ENCODE data around the gene FAM131A. TPM values are rescaled to one million over a fixed set of nuclear protein-coding genes. Genes with fewer than 3 reads are reported as not detected.

The FAM131A gene
- total and polyA plus RNA-seq, 10 of the 15 experiments (the other 5 are each of a cell fraction or from before 2014, with no cell fraction given), result 0.31 to 4.5 (median 1.5) TPM

DNA sequence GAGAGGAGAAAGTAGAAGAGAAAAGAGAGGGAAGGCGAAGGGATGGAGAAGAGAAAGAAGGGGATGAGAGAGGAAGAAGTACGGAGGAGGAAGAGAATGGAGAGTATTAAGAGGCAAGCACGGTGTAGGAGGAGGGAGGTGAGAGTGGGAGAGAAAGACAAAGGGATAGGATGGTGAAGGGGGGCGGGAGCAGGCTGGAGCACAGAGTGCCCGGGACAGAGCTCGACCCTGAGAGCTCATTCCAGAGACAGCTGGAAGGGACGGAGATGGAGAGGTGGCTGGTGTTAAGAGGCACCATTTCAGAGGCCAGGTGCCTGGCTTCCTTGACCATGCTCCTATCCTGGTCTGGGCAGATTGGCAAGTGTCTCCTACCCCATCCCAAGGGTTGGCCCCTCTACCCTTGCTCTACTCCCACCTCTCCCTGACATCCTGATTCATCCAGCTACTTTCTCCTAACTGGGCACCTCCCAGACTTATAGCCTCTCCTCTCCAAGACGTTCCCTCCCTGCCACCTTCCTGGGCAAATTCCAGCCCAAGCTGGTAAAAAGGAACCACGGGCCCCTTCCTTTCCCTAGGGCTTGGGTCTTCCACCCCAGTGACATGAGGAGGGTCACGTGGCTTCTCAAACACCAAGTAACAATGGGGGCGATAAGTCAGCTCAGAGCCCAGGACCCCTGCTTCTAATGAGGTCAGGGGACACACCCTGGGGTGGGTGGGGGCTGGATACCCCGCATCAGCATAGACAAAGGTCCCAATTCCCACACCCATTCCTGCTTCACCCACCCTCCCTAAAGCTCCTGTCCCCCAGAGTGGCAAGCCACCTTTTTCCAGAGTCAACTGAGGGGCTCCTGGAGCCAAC, 22.9 kb downstream of the FAM131A start:
- CTCF ChIA-PET, result interaction anchor here (1.3 to 2.9 kb wide), 3 partner anchors 11 to 154 kb away, joined by 4 to 10 read pairs (median 5); no protein-coding TSS in a partner anchor
- Histone ChIP-seq H3K27me3 (replicated peaks in 1 of 2; ENCODE audit: control insufficient read depth in 2 of 2, insufficient read depth in 2 of 2, low read length in 1 of 2) (no peaks in the 10 kb centered on the region; a peak in 1 of 4 replicates), H3K36me3 (ENCODE audit: control insufficient read depth in 2 of 2, insufficient read depth in 2 of 2, low read length in 1 of 2) (no peaks in the 10 kb centered on the region), H3K79me2 (ENCODE audit: control insufficient read depth, insufficient read depth, low read length) (peaks cover 18% of the 10 kb centered on the region), H3K9ac (ENCODE audit: control insufficient read depth, insufficient read depth, low read length) (no peak overlapping the region), H3K4me2 (ENCODE audit: control insufficient read depth, insufficient read depth) (peak overlapping the region; percentile 93), H3K4me1 (ENCODE audit: control insufficient read depth, insufficient read depth, low read length) (peaks cover 10% of the 10 kb centered on the region), H3K4me3 (peak overlapping the region; percentile 67; the same call in 1 of the 2 replicates), H4K20me1 (ENCODE audit: control insufficient read depth, insufficient read depth) (no peaks in the 10 kb centered on the region), H3K9me3 (replicated peaks; ENCODE audit: control insufficient read depth, insufficient read depth, low read length) (no peaks in the 10 kb centered on the region), H2AFZ (ENCODE audit: control insufficient read depth, low read depth, low read length) (no peak overlapping the region), H3K27ac (ENCODE audit: control insufficient read depth, insufficient read depth) (no peak overlapping the region)
- POLR2A ChIA-PET, result interaction anchor here (0.6 kb wide), 1 partner anchor 181 kb away, joined by 4 read pairs; no protein-coding TSS in a partner anchor
- 54% methylated on average over 12 of the region's 12 CpGs for WGBS (ENCODE audit: insufficient coverage, insufficient replicate concordance, low lambda C conversion rate, missing lambda C conversion rate)
- no peak for ATAC-seq
- in situ Hi-C loops (cut with MboI), result no loop called here
- intact Hi-C loops (cut with micrococcal nuclease; ENCODE audit: unreplicated experiment), result loop anchor here (5.0 kb wide), 1 partner anchor 43 kb away; no protein-coding TSS in a partner anchor
- RAD21 ChIA-PET (ENCODE audit: unreplicated experiment), result no interaction called here
- TF ChIP-seq, protein P1, sequence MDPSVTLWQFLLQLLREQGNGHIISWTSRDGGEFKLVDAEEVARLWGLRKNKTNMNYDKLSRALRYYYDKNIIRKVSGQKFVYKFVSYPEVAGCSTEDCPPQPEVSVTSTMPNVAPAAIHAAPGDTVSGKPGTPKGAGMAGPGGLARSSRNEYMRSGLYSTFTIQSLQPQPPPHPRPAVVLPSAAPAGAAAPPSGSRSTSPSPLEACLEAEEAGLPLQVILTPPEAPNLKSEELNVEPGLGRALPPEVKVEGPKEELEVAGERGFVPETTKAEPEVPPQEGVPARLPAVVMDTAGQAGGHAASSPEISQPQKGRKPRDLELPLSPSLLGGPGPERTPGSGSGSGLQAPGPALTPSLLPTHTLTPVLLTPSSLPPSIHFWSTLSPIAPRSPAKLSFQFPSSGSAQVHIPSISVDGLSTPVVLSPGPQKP (IDR thresholded peaks at IDR 0.05; ENCODE audit: low read depth, low read length), result no peak
- TF ChIP-seq YY1 (IDR thresholded peaks at IDR 0.05; ENCODE audit: low read depth, low read length), result no peak
- TF ChIP-seq, protein P2, sequence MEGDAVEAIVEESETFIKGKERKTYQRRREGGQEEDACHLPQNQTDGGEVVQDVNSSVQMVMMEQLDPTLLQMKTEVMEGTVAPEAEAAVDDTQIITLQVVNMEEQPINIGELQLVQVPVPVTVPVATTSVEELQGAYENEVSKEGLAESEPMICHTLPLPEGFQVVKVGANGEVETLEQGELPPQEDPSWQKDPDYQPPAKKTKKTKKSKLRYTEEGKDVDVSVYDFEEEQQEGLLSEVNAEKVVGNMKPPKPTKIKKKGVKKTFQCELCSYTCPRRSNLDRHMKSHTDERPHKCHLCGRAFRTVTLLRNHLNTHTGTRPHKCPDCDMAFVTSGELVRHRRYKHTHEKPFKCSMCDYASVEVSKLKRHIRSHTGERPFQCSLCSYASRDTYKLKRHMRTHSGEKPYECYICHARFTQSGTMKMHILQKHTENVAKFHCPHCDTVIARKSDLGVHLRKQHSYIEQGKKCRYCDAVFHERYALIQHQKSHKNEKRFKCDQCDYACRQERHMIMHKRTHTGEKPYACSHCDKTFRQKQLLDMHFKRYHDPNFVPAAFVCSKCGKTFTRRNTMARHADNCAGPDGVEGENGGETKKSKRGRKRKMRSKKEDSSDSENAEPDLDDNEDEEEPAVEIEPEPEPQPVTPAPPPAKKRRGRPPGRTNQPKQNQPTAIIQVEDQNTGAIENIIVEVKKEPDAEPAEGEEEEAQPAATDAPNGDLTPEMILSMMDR (IDR thresholded peaks at IDR 0.05 in 2 of 3, conservative IDR thresholded peaks at IDR 0.05 in 1 of 3; ENCODE audit: control insufficient read depth in 2 of 3, extremely low read depth in 1 of 3, insufficient read depth in 1 of 3, low read depth in 3 of 3, low read length in 3 of 3), result no peak
- TF ChIP-seq, protein P3, sequence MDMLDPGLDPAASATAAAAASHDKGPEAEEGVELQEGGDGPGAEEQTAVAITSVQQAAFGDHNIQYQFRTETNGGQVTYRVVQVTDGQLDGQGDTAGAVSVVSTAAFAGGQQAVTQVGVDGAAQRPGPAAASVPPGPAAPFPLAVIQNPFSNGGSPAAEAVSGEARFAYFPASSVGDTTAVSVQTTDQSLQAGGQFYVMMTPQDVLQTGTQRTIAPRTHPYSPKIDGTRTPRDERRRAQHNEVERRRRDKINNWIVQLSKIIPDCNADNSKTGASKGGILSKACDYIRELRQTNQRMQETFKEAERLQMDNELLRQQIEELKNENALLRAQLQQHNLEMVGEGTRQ (IDR thresholded peaks at IDR 0.05; ENCODE audit: borderline replicate concordance, low read depth, low read length), result no peak
- SMC1A ChIA-PET (ENCODE audit: uncharacterized antibody, unreplicated experiment), result no interaction called here
- FAIRE-seq, result no peak
- no TSS peak for BruUV-seq (replicated peaks)
- DNase-seq (ENCODE audit: low read depth, low spot score), result no peak
